Measurements from ENCODE around the gene TBX15. TPM values are rescaled to one million over a fixed set of nuclear protein-coding genes. Genes with fewer than 3 reads are reported as not detected.

TBX15 gene
- total and polyA plus RNA-seq, 2 experiments from 2014 or later = 0.21 TPM; not detected in 1

DNA sequence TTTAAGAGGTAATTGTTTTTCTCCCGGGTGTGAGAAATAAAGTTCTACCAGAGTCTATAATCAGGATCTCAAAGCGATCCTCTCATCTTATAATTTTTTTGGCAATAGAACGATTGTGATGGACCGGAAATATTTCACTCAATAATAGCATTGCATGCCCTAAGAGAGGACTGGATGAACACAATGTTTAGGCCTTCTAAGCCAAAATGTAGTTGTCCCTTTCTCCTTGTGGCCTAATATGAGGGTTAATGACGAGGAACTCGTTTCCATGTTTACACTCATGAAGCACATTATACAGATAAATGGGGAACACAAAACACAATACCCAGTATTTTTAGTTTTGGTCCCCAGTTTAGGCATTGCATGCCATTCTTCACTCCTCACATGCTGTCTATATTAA is 5.9 kb downstream of the TBX15 start (continued):
- TF ChIP-seq ZNF114 (CRISPR knock-in tag; IDR thresholded peaks at IDR 0.05) (no peak), POLR2AphosphoS5 (IDR thresholded peaks at IDR 0.05; ENCODE audit: low read depth) (no peak), EZH2 (IDR thresholded peaks at IDR 0.05; ENCODE audit: low read depth, unreplicated experiment) (no peak)
- TF ChIP-seq, protein P1, sequence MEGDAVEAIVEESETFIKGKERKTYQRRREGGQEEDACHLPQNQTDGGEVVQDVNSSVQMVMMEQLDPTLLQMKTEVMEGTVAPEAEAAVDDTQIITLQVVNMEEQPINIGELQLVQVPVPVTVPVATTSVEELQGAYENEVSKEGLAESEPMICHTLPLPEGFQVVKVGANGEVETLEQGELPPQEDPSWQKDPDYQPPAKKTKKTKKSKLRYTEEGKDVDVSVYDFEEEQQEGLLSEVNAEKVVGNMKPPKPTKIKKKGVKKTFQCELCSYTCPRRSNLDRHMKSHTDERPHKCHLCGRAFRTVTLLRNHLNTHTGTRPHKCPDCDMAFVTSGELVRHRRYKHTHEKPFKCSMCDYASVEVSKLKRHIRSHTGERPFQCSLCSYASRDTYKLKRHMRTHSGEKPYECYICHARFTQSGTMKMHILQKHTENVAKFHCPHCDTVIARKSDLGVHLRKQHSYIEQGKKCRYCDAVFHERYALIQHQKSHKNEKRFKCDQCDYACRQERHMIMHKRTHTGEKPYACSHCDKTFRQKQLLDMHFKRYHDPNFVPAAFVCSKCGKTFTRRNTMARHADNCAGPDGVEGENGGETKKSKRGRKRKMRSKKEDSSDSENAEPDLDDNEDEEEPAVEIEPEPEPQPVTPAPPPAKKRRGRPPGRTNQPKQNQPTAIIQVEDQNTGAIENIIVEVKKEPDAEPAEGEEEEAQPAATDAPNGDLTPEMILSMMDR (conservative IDR thresholded peaks at IDR 0.05; ENCODE audit: low read depth in 2 of 2) = no peak

DNA sequence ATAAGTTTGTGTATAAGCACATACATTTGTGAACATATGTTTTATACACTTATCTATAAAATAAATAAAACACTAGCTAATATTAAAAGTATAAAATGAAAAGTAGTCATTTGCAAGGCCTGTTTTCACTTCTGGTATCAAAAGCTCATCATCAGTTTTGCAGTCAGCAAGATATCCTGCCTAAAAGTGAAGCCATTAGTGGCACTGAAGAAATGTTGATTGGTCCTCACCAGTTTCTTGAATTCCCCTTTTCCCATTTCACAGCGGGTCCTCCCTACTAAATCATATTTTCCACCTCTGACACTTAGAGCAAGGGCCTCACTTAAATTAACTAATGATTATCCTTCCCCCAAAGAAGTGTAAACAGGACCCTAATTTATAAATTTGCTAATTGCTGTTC is 6.7 kb downstream of the TBX15 start:
- peaks cover 46% of the 10 kb centered on the region for H3K4me1 Mint-ChIP-seq
- Histone ChIP-seq H3K9me2 (ENCODE audit: insufficient read depth) (no peaks in the 10 kb centered on the region), H3K4me2 (no peak overlapping the region), H3K27ac (ENCODE audit: low read depth) (no peak overlapping the region), H3F3A (replicated peaks; ENCODE audit: low read depth) (peaks cover 20% of the 10 kb centered on the region), H3K27me3 (ENCODE audit: insufficient read depth) (peaks cover 100% of the 10 kb centered on the region), H3K4me1 (ENCODE audit: insufficient read depth) (peaks cover 47% of the 10 kb centered on the region), H4K20me1 (replicated peaks; ENCODE audit: insufficient read depth) (peaks cover 25% of the 10 kb centered on the region; the same call in 1 of the 2 replicates), H2AFZ (no peak overlapping the region), H3K4me3 (no peak overlapping the region), H3K79me2 (replicated peaks; ENCODE audit: insufficient read depth) (no peaks in the 10 kb centered on the region), H3K36me3 (ENCODE audit: insufficient read depth) (no peaks in the 10 kb centered on the region; the same call in 1 of the 2 replicates)
- H3K36me3 Mint-ChIP-seq (ENCODE audit: low read depth) = no peaks in the 10 kb centered on the region
- peaks cover 93% of the 10 kb centered on the region for H3K27me3 Mint-ChIP-seq (ENCODE audit: insufficient read depth, low read depth, poor library complexity)
- no peak for ATAC-seq
- H3K9me3 Mint-ChIP-seq = peaks cover 9% of the 10 kb centered on the region
- no peak overlapping the region for H3K4me3 Mint-ChIP-seq
- no peak overlapping the region for H3K27ac Mint-ChIP-seq
- no peak for DNase-seq (ENCODE audit: low spot score)
- TF ChIP-seq ZNF114 (CRISPR knock-in tag; IDR thresholded peaks at IDR 0.05) = no peak
- TF ChIP-seq, protein P2, sequence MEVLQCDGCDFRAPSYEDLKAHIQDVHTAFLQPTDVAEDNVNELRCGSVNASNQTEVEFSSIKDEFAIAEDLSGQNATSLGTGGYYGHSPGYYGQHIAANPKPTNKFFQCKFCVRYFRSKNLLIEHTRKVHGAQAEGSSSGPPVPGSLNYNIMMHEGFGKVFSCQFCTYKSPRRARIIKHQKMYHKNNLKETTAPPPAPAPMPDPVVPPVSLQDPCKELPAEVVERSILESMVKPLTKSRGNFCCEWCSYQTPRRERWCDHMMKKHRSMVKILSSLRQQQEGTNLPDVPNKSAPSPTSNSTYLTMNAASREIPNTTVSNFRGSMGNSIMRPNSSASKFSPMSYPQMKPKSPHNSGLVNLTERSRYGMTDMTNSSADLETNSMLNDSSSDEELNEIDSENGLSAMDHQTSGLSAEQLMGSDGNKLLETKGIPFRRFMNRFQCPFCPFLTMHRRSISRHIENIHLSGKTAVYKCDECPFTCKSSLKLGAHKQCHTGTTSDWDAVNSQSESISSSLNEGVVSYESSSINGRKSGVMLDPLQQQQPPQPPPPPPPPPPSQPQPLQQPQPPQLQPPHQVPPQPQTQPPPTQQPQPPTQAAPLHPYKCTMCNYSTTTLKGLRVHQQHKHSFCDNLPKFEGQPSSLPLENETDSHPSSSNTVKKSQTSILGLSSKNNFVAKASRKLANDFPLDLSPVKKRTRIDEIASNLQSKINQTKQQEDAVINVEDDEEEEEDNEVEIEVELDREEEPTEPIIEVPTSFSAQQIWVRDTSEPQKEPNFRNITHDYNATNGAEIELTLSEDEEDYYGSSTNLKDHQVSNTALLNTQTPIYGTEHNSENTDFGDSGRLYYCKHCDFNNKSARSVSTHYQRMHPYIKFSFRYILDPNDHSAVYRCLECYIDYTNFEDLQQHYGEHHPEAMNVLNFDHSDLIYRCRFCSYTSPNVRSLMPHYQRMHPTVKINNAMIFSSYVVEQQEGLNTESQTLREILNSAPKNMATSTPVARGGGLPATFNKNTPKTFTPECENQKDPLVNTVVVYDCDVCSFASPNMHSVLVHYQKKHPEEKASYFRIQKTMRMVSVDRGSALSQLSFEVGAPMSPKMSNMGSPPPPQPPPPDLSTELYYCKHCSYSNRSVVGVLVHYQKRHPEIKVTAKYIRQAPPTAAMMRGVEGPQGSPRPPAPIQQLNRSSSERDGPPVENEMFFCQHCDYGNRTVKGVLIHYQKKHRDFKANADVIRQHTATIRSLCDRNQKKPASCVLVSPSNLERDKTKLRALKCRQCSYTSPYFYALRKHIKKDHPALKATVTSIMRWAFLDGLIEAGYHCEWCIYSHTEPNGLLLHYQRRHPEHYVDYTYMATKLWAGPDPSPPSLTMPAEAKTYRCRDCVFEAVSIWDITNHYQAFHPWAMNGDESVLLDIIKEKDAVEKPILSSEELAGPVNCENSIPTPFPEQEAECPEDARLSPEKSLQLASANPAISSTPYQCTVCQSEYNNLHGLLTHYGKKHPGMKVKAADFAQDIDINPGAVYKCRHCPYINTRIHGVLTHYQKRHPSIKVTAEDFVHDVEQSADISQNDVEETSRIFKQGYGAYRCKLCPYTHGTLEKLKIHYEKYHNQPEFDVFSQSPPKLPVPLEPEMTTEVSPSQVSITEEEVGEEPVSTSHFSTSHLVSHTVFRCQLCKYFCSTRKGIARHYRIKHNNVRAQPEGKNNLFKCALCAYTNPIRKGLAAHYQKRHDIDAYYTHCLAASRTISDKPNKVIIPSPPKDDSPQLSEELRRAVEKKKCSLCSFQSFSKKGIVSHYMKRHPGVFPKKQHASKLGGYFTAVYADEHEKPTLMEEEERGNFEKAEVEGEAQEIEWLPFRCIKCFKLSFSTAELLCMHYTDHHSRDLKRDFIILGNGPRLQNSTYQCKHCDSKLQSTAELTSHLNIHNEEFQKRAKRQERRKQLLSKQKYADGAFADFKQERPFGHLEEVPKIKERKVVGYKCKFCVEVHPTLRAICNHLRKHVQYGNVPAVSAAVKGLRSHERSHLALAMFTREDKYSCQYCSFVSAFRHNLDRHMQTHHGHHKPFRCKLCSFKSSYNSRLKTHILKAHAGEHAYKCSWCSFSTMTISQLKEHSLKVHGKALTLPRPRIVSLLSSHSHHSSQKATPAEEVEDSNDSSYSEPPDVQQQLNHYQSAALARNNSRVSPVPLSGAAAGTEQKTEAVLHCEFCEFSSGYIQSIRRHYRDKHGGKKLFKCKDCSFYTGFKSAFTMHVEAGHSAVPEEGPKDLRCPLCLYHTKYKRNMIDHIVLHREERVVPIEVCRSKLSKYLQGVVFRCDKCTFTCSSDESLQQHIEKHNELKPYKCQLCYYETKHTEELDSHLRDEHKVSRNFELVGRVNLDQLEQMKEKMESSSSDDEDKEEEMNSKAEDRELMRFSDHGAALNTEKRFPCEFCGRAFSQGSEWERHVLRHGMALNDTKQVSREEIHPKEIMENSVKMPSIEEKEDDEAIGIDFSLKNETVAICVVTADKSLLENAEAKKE (CRISPR knock-in tag; IDR thresholded peaks at IDR 0.05) = no peak
- no peak for TF ChIP-seq JUNB (IDR thresholded peaks at IDR 0.05; ENCODE audit: unreplicated experiment)
- no peak for TF ChIP-seq CREB1 (CRISPR knock-in tag; IDR thresholded peaks at IDR 0.05; ENCODE audit: low read depth)
- TF ChIP-seq STAT1 (IDR thresholded peaks at IDR 0.05; ENCODE audit: unreplicated experiment) = no peak
- no peak for TF ChIP-seq EZH2 (IDR thresholded peaks at IDR 0.05; ENCODE audit: low read depth, unreplicated experiment)
- no peak for TF ChIP-seq POLR2AphosphoS5 (IDR thresholded peaks at IDR 0.05; ENCODE audit: low read depth)
- no peak for TF ChIP-seq NANOG (IDR thresholded peaks at IDR 0.05; ENCODE audit: borderline replicate concordance)
- no peak for TF ChIP-seq ZNF331 (CRISPR knock-in tag; IDR thresholded peaks at IDR 0.05; ENCODE audit: low read depth)
- TF ChIP-seq, protein P3, sequence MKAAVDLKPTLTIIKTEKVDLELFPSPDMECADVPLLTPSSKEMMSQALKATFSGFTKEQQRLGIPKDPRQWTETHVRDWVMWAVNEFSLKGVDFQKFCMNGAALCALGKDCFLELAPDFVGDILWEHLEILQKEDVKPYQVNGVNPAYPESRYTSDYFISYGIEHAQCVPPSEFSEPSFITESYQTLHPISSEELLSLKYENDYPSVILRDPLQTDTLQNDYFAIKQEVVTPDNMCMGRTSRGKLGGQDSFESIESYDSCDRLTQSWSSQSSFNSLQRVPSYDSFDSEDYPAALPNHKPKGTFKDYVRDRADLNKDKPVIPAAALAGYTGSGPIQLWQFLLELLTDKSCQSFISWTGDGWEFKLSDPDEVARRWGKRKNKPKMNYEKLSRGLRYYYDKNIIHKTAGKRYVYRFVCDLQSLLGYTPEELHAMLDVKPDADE (IDR thresholded peaks at IDR 0.05) = no peak
- no peak for TF ChIP-seq EZH2phosphoT487 (IDR thresholded peaks at IDR 0.05; ENCODE audit: unreplicated experiment)
- TF ChIP-seq, protein P4, sequence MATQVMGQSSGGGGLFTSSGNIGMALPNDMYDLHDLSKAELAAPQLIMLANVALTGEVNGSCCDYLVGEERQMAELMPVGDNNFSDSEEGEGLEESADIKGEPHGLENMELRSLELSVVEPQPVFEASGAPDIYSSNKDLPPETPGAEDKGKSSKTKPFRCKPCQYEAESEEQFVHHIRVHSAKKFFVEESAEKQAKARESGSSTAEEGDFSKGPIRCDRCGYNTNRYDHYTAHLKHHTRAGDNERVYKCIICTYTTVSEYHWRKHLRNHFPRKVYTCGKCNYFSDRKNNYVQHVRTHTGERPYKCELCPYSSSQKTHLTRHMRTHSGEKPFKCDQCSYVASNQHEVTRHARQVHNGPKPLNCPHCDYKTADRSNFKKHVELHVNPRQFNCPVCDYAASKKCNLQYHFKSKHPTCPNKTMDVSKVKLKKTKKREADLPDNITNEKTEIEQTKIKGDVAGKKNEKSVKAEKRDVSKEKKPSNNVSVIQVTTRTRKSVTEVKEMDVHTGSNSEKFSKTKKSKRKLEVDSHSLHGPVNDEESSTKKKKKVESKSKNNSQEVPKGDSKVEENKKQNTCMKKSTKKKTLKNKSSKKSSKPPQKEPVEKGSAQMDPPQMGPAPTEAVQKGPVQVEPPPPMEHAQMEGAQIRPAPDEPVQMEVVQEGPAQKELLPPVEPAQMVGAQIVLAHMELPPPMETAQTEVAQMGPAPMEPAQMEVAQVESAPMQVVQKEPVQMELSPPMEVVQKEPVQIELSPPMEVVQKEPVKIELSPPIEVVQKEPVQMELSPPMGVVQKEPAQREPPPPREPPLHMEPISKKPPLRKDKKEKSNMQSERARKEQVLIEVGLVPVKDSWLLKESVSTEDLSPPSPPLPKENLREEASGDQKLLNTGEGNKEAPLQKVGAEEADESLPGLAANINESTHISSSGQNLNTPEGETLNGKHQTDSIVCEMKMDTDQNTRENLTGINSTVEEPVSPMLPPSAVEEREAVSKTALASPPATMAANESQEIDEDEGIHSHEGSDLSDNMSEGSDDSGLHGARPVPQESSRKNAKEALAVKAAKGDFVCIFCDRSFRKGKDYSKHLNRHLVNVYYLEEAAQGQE (IDR thresholded peaks at IDR 0.05; ENCODE audit: unreplicated experiment) = no peak

Measured in GM23338 (cell line).